Stimulated activated CD8-positive, alpha-beta memory T cell treated with anti-CD3 and anti-CD28 coated beads, Interleukin-4, amount 100 ng/mL, for 24 hours (primary cell): ENCODE data around the gene OR6V1.
A peak's percentile ranks its signal among the peaks of the same experiment; 100 is the strongest.

Experiments used
- DNase-seq: peaks from one replicate; pipeline ENCODE4 v3.0.0-alpha.2; 2020; ENCODE audit warnings: low read depth

The OR6V1 gene

GRCh38 chr7:143052041-143052440, at the start of gene OR6V1:
TSS of gene OR6V1 (plus strand) at chr7:143052341. CDS start at chr7:143052341, 0 bp downstream.
- DNase-seq = no peak

- no peak for DNase-seq
Observed at GRCh38 chr7:143002898-143003297, 49.2 kb upstream of the OR6V1 start.

- no peak for DNase-seq
Observed at GRCh38 chr7:143003393-143004051, 48.6 kb upstream of the OR6V1 start.

GRCh38 chr7:143005632-143006260, 46.4 kb upstream of the OR6V1 start:
- DNase-seq = no peak

- DNase-seq = peak; percentile 69
Observed at GRCh38 chr7:143008007-143008901, 43.9 kb upstream of the OR6V1 start.

- no peak for DNase-seq
Observed at GRCh38 chr7:143012001-143012400, 40.1 kb upstream of the OR6V1 start.

GRCh38 chr7:143012409-143012808, 39.7 kb upstream of the OR6V1 start:
- DNase-seq = no peak

GRCh38 chr7:143013473-143013872, 38.7 kb upstream of the OR6V1 start:
- no peak for DNase-seq

GRCh38 chr7:143013893-143014292, 38.2 kb upstream of the OR6V1 start:
- no peak for DNase-seq

- DNase-seq = no peak
Observed at GRCh38 chr7:143015084-143015483, 37.1 kb upstream of the OR6V1 start.

GRCh38 chr7:143015926-143016490, 36.1 kb upstream of the OR6V1 start:
- no peak for DNase-seq

- DNase-seq = no peak
Observed at GRCh38 chr7:143016996-143017395, 35.1 kb upstream of the OR6V1 start.

- DNase-seq = no peak
Observed at GRCh38 chr7:143018931-143019330, 33.2 kb upstream of the OR6V1 start.

GRCh38 chr7:143023047-143023446, 29.1 kb upstream of the OR6V1 start:
- DNase-seq = no peak

GRCh38 chr7:143025371-143025770, 26.8 kb upstream of the OR6V1 start:
- DNase-seq = no peak

GRCh38 chr7:143027032-143027431, 25.1 kb upstream of the OR6V1 start, which contains the start of gene OR9A2:
TSS of gene OR9A2 (minus strand) at chr7:143027132. CDS start at chr7:143027132, 0 bp downstream.
- no peak for DNase-seq

- no peak for DNase-seq
Observed at GRCh38 chr7:143027683-143028082, 24.5 kb upstream of the OR6V1 start.

- DNase-seq = no peak
Observed at GRCh38 chr7:143038635-143039034, 13.5 kb upstream of the OR6V1 start.

GRCh38 chr7:143040209-143040715, 11.9 kb upstream of the OR6V1 start:
- no peak for DNase-seq

- DNase-seq = no peak
Observed at GRCh38 chr7:143041346-143041745, 10.8 kb upstream of the OR6V1 start.

- DNase-seq = no peak
Observed at GRCh38 chr7:143042159-143042789, 9.9 kb upstream of the OR6V1 start.

- no peak for DNase-seq
Observed at GRCh38 chr7:143042790-143043271, 9.3 kb upstream of the OR6V1 start.
